Karpas-422 (cell line): Measurements from ENCODE around the gene AMD1. TPM values are rescaled to one million over a fixed set of nuclear protein-coding genes. Genes with fewer than 3 reads are reported as not detected.
"Not testable (repeated sequence)": the region's sequence is repeated elsewhere in the genome, so short reads cannot be mapped to it uniquely, and the experiment has no call there.

ENCODE experiments used
- DNase-seq: peaks from one replicate; pipeline ENCODE4 v3.0.0-alpha.2; 2015
- H2AFZ ChIP-seq: fragments of 200-600 bp; sonication (generic); 2 replicates; pipeline ENCODE4 v1.6.1; 2014; ENCODE audit warnings: antibody characterized with exemption, low read length, mixed read lengths
- H3K27ac ChIP-seq: fragments of 200-600 bp; sonication (generic); 2 replicates; pipeline ENCODE4 v1.5.1; 2014; ENCODE audit warnings: mild to moderate bottlenecking, low read length, moderate library complexity
- H3K27me3 ChIP-seq: fragments of 200-600 bp; sonication (generic); 2 replicates; pipeline ENCODE4 v1.6.1; 2014; ENCODE audit warnings: low read length, mixed read lengths
- H3K36me3 ChIP-seq: fragments of 200-600 bp; sonication (generic); 2 replicates; pipeline ENCODE4 v1.6.1; 2014; ENCODE audit warnings: low read length, mixed read lengths; ENCODE audit not compliant: insufficient read depth
- H3K4me1 ChIP-seq: fragments of 200-600 bp; sonication (generic); 2 replicates; pipeline ENCODE4 v1.6.1; 2014; ENCODE audit warnings: mild to moderate bottlenecking, low read length, mixed read lengths
- H3K4me2 ChIP-seq: fragments of 200-600 bp; sonication (generic); 2 replicates; pipeline ENCODE4 v1.6.1; 2014; ENCODE audit warnings: low read length, low read depth, mild to moderate bottlenecking; ENCODE audit not compliant: poor library complexity, severe bottlenecking
- H3K4me3 ChIP-seq: fragments of 200-600 bp; sonication (generic); 2 replicates; pipeline ENCODE4 v1.5.1; 2014; ENCODE audit warnings: mild to moderate bottlenecking, antibody characterized with exemption, low read length, mixed read lengths
- H3K79me2 ChIP-seq: fragments of 200-600 bp; sonication (generic); 2 replicates; pipeline ENCODE4 v1.6.1; 2014; ENCODE audit warnings: mild to moderate bottlenecking, low read length, mixed read lengths
- H3K9ac ChIP-seq: fragments of 200-600 bp; sonication (generic); 2 replicates; pipeline ENCODE4 v1.6.0; 2014; ENCODE audit warnings: low read length
- H3K9me2 ChIP-seq: fragments of 200-600 bp; sonication (generic), shearing (Covaris generic); replicated peaks from 2 replicates; pipeline ENCODE4 v1.6.0; 2014; ENCODE audit warnings: mild to moderate bottlenecking, low read length, moderate library complexity; ENCODE audit not compliant: insufficient read depth
- H3K9me3 ChIP-seq: fragments of 300-700, 200-600 bp; sonication (generic); 2 replicates; pipeline ENCODE4 v1.6.1; 2014; ENCODE audit warnings: low read length, mixed read lengths
- H4K20me1 ChIP-seq: fragments of 200-600 bp; sonication (generic); 2 replicates; pipeline ENCODE4 v1.6.1; 2014; ENCODE audit warnings: mild to moderate bottlenecking, antibody characterized with exemption, low read length, low read depth; ENCODE audit not compliant: insufficient read depth
- total RNA-seq: library from RNA; depleted of rRNA; stranded (reverse); fragments of >200 nt; shearing (Covaris generic); gene quantifications from 2 replicates; pipeline ENCODE4 v1.2.3, GENCODE V29; 2014; ENCODE audit warnings: low replicate concordance

AMD1 gene
- total RNA-seq, 1 experiment from 2014 or later, result 87.4 TPM

- no peaks in the 10 kb centered on the region for H3K27me3 ChIP-seq
- no peaks in the 10 kb centered on the region for H3K9me3 ChIP-seq
- no peak overlapping the region for H2AFZ ChIP-seq
- H3K36me3 ChIP-seq, result peaks cover 44% of the 10 kb centered on the region
- no peaks in the 10 kb centered on the region for H3K4me1 ChIP-seq
- no peak overlapping the region for H3K4me2 ChIP-seq
- H3K27ac ChIP-seq, result no peak overlapping the region
- no peaks in the 10 kb centered on the region for H3K9me2 ChIP-seq
- DNase-seq, result no peak
- H3K4me3 ChIP-seq, result no peak overlapping the region
- 0 out of 2 replicates have a peak, but pooled peaks cover 3% of the 10 kb centered on the region for H4K20me1 ChIP-seq
- H3K79me2 ChIP-seq, result no peaks in the 10 kb centered on the region
- no peak overlapping the region for H3K9ac ChIP-seq
Observed at GRCh38 chr6:110898111-110898510, 23.5 kb downstream of the AMD1 start.

- H3K9me2 ChIP-seq, result no peaks in the 10 kb centered on the region
- no peak overlapping the region for H2AFZ ChIP-seq
Observed at GRCh38 chr6:110900028-110900598, 25.5 kb downstream of the AMD1 start.

GRCh38 chr6:110901601-110902000 lies 27.0 kb downstream of the AMD1 start:
- not testable (repeated sequence) for H3K79me2 ChIP-seq, H3K4me3 ChIP-seq, DNase-seq, H2AFZ ChIP-seq, H3K27ac ChIP-seq, H3K9me3 ChIP-seq, H3K9ac ChIP-seq, H3K4me2 ChIP-seq, H3K9me2 ChIP-seq, H3K27me3 ChIP-seq, H3K4me1 ChIP-seq, H4K20me1 ChIP-seq
- peaks cover 14% of the 10 kb centered on the region for H3K36me3 ChIP-seq

More at GRCh38 chr6:110900028-110900598, 25.5 kb downstream of the AMD1 start:
- Histone ChIP-seq H3K27ac (no peak overlapping the region), H3K36me3 (peaks cover 29% of the 10 kb centered on the region), H3K9ac (no peak overlapping the region), H4K20me1 (0 out of 2 replicates have a peak, but pooled peaks cover 3% of the 10 kb centered on the region), H3K79me2 (no peaks in the 10 kb centered on the region), H3K4me3 (no peak overlapping the region), H3K9me3 (no peaks in the 10 kb centered on the region), H3K4me2 (no peak overlapping the region), H3K4me1 (no peaks in the 10 kb centered on the region), H3K27me3 (no peaks in the 10 kb centered on the region)
- no peak for DNase-seq

DNA sequence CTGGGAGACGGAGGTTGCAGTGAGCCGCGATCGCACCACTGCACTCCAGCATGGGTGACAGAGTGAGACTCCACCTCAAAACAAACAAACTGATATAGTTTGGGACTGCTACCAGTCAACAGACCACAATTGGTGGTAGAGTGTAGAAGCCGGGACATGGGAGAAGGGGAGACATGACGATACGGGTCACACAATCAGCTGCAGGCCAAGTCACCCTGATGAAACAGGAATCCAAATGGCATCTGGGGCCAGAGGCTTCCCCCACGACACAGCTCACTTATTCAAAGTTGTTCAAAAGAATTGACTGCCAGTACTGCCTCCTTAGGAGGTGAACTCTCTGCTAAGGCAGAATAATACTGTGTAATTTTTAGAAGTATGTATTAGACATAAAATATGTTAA lies 27.5 kb downstream of the AMD1 start:
- no peak for DNase-seq
- H3K9ac ChIP-seq, result no peak overlapping the region
- no peaks in the 10 kb centered on the region for H3K9me3 ChIP-seq
- H3K79me2 ChIP-seq, result no peaks in the 10 kb centered on the region
- H3K27ac ChIP-seq, result no peak overlapping the region
- H3K4me3 ChIP-seq, result no peak overlapping the region
- no peaks in the 10 kb centered on the region for H3K4me1 ChIP-seq
- H4K20me1 ChIP-seq, result no peaks in the 10 kb centered on the region
- no peaks in the 10 kb centered on the region for H3K27me3 ChIP-seq
- no peak overlapping the region for H3K4me2 ChIP-seq
- H2AFZ ChIP-seq, result no peak overlapping the region
- peaks cover 10% of the 10 kb centered on the region for H3K36me3 ChIP-seq
- no peaks in the 10 kb centered on the region for H3K9me2 ChIP-seq

DNA sequence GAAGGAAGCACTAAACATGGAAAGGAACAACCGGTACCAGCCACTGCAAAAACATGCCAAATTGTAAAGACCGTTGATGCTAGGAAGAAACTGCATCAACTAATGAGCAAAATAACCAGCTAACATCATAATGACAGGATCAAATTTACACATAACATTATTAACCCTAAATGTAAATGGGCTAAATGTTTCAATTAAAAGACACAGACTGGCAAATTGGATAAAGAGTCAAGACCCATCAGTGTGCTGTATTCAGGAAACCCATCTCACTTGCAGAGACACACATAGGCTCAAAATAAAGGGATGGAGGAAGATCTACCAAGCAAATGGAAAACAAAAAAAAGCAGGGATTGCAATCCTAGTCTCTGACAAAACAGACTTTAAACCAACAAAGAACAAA lies 31.7 kb downstream of the AMD1 start:
- not testable (repeated sequence) for H4K20me1 ChIP-seq, H3K36me3 ChIP-seq, H3K27ac ChIP-seq, H3K79me2 ChIP-seq, H3K27me3 ChIP-seq, H3K4me2 ChIP-seq, H2AFZ ChIP-seq, H3K4me1 ChIP-seq, DNase-seq, H3K9me3 ChIP-seq, H3K9me2 ChIP-seq, H3K4me3 ChIP-seq, H3K9ac ChIP-seq

GRCh38 chr6:110930781-110931180 lies 56.2 kb downstream of the AMD1 start:
- Histone ChIP-seq H3K9me3 (no peaks in the 10 kb centered on the region), H3K36me3 (no peaks in the 10 kb centered on the region), H3K4me1 (peaks cover 2% of the 10 kb centered on the region; the same call in 1 of the 2 replicates), H3K27ac (no peak overlapping the region), H3K9ac (no peak overlapping the region), H2AFZ (no peak overlapping the region), H3K79me2 (no peaks in the 10 kb centered on the region), H3K4me2 (no peak overlapping the region), H3K9me2 (no peaks in the 10 kb centered on the region), H3K4me3 (no peak overlapping the region), H4K20me1 (no peaks in the 10 kb centered on the region), H3K27me3 (no peaks in the 10 kb centered on the region)
- no peak for DNase-seq

DNA sequence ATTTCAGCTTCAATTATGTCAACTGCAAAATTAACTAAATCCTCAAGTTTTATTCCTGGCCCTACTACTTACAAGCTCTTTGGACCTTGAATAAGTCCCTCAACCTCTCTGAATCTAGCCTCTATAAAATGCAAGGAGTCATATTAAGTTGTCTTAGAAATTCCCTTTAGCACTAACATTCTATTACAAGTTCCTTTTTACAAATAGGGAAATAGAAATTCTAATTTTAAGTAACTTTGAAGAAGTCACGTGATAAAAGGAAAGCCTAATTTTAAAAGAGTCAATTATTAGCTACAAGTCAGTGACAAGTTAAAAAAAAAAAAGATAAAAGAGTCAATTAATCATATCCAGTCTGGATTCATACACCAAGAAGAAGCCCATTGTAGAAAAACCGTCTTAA lies 59.3 kb downstream of the AMD1 start:
- H4K20me1 ChIP-seq, result no peaks in the 10 kb centered on the region
- no peak overlapping the region for H2AFZ ChIP-seq
- no peak for DNase-seq
- H3K9ac ChIP-seq, result no peak overlapping the region
- no peaks in the 10 kb centered on the region for H3K9me3 ChIP-seq
- no peak overlapping the region for H3K27ac ChIP-seq
- H3K4me3 ChIP-seq, result no peak overlapping the region
- no peaks in the 10 kb centered on the region for H3K27me3 ChIP-seq
- H3K9me2 ChIP-seq, result no peaks in the 10 kb centered on the region
- H3K4me2 ChIP-seq, result no peak overlapping the region
- peaks cover 2% of the 10 kb centered on the region; the same call in 1 of the 2 replicates for H3K4me1 ChIP-seq
- no peaks in the 10 kb centered on the region for H3K79me2 ChIP-seq
- H3K36me3 ChIP-seq, result no peaks in the 10 kb centered on the region

DNA sequence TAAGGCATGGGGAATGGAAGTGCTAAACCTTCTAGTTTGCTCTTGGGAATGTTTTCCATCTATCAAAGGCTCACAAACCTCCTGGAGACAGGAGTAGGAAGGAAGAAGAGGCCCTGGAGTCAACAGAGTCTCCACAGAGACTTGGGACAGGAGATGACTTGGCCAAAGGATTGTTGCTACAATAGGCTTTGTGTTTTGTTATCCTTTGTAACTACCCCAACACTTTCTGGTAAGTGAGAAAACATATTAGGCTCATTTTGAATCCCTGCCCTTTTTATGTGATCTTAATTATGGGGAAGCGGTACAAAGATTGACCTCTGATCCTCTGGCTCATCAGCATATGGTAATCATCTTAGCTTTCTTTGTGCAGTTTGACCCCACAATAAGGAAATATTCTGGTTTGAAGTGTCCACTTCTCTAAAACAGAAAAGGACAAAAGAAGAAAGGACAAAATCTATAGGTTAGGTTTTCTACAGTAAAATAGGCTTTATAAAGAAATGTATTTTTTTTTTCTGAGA lies 59.9 kb downstream of the AMD1 start:
- Histone ChIP-seq H3K9me3 (no peaks in the 10 kb centered on the region), H3K9ac (no peak overlapping the region), H3K4me1 (peaks cover 2% of the 10 kb centered on the region; the same call in 1 of the 2 replicates), H3K27ac (no peak overlapping the region), H3K4me2 (no peak overlapping the region), H3K9me2 (no peaks in the 10 kb centered on the region), H3K27me3 (no peaks in the 10 kb centered on the region), H3K4me3 (no peak overlapping the region), H4K20me1 (no peaks in the 10 kb centered on the region), H3K79me2 (no peaks in the 10 kb centered on the region), H3K36me3 (no peaks in the 10 kb centered on the region), H2AFZ (no peak overlapping the region)
- no peak for DNase-seq
